OCI-LY7 (cell line): ENCODE data around the gene SPG7.

Source experiments
- EZH2phosphoT487 ChIP-seq: fragments of 200-600 bp; sonication (generic); IDR thresholded peaks from 2 replicates; pipeline ENCODE4 v1.6.1; 2018; ENCODE audit warnings: low read depth, borderline replicate concordance, mild to moderate bottlenecking, mixed run types, antibody characterized with exemption, low read length, moderate library complexity, mixed read lengths
- TF ChIP-seq, protein P1 (sequence below): fragments of 200-600 bp; sonication (generic); conservative IDR thresholded peaks from 2 replicates; pipeline ENCODE4 v1.5.1; 2014; ENCODE audit warnings: mild to moderate bottlenecking, antibody characterized with exemption, low read length, moderate library complexity, mixed read lengths

DNA sequence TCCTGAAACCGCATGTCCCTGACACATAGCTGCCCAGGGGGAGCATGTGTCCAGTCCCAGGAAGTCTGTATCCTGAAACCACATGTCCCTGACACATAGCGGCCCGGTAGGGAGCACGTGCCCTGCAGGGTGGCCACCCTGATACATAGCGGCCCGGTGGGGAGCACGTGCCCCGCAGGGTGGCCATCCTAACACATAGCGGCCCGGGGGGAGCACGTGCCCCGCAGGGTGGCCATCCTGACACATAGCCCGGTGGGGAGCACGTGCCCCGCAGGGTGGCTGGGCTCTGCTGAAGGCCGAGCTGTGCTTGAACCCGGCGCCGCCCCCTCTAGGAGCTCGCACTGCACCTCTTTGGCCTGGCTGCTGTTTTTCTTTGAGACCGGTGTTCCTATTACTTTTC lies 33.6 kb downstream of the SPG7 start:
- TF ChIP-seq, protein P1, sequence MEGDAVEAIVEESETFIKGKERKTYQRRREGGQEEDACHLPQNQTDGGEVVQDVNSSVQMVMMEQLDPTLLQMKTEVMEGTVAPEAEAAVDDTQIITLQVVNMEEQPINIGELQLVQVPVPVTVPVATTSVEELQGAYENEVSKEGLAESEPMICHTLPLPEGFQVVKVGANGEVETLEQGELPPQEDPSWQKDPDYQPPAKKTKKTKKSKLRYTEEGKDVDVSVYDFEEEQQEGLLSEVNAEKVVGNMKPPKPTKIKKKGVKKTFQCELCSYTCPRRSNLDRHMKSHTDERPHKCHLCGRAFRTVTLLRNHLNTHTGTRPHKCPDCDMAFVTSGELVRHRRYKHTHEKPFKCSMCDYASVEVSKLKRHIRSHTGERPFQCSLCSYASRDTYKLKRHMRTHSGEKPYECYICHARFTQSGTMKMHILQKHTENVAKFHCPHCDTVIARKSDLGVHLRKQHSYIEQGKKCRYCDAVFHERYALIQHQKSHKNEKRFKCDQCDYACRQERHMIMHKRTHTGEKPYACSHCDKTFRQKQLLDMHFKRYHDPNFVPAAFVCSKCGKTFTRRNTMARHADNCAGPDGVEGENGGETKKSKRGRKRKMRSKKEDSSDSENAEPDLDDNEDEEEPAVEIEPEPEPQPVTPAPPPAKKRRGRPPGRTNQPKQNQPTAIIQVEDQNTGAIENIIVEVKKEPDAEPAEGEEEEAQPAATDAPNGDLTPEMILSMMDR: no peak
- TF ChIP-seq EZH2phosphoT487: no peak
